A549 (cell line): ENCODE measurements around the gene IGHMBP2.

Experiments
- BHLHE40 ChIP-seq: IDR thresholded peaks from 2 replicates; pipeline ENCODE4 v1.6.1; 2012; ENCODE audit warnings: low read depth, low read length, inconsistent platforms
- CTCF ChIP-seq: fragments of >200 bp; sonication (Bioruptor Twin); formaldehyde crosslinking; IDR thresholded peaks from 3 replicates; pipeline ENCODE4 v1.5.1; 2016

- TF ChIP-seq BHLHE40 (no peak), CTCF (no peak)
Measured at GRCh38 chr11:68959465-68960293, 56.0 kb downstream of the IGHMBP2 start.
